OCI-LY7 (cell line): ENCODE measurements around the gene FAM222A.

Experiments used
- EZH2phosphoT487 ChIP-seq: fragments of 200-600 bp; sonication (generic); IDR thresholded peaks from 2 replicates; pipeline ENCODE4 v1.6.1; 2018; ENCODE audit warnings: low read depth, borderline replicate concordance, mild to moderate bottlenecking, mixed run types, antibody characterized with exemption, low read length, moderate library complexity, mixed read lengths
- TF ChIP-seq, protein P1 (sequence below): fragments of 200-600 bp; sonication (generic); conservative IDR thresholded peaks from 2 replicates; pipeline ENCODE4 v1.5.1; 2014; ENCODE audit warnings: mild to moderate bottlenecking, antibody characterized with exemption, low read length, moderate library complexity, mixed read lengths

DNA sequence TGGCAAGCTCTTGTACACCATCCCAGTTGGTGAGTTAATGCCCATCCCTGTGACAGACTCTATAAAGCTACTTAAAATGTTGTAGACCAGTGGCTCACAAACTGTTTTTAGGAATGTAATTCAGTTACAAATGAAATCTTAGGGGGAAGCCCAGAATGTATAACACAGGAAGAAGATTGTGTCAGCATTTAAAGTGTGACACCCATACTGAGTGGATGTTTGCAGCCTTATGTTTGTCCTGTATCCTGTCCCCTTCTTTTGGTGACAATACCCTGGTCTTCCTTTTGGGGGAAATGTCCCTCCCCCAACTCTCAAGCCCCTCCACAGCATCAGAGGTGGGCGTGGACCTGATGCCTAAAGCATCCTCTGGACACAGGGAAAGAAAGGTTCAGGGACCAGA is 47.6 kb upstream of the FAM222A start:
- TF ChIP-seq, protein P1, sequence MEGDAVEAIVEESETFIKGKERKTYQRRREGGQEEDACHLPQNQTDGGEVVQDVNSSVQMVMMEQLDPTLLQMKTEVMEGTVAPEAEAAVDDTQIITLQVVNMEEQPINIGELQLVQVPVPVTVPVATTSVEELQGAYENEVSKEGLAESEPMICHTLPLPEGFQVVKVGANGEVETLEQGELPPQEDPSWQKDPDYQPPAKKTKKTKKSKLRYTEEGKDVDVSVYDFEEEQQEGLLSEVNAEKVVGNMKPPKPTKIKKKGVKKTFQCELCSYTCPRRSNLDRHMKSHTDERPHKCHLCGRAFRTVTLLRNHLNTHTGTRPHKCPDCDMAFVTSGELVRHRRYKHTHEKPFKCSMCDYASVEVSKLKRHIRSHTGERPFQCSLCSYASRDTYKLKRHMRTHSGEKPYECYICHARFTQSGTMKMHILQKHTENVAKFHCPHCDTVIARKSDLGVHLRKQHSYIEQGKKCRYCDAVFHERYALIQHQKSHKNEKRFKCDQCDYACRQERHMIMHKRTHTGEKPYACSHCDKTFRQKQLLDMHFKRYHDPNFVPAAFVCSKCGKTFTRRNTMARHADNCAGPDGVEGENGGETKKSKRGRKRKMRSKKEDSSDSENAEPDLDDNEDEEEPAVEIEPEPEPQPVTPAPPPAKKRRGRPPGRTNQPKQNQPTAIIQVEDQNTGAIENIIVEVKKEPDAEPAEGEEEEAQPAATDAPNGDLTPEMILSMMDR = no peak
- no peak for TF ChIP-seq EZH2phosphoT487
